Measurements from ENCODE around the gene FBXO17.

DNA sequence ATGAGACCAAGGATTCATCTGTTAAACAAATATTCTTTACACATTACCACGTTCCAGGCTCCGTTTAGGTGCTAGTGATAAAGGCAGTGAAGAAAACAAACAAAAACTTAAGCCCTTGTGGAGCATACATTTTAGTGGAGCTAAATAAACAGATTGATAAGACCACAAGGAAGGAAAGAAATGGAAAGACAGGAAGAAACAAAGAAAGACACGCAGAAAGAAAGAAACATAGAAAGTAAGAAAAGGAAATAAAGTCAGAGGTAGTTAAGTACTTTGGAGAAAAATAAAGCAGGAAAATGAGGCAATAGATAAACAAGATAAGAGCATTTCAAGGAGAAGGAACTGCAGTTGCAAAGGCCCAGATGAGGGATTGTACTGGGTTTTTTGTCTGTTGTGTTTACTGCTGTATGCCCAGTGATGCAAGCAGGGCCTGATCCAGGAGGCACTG lies 74.8 kb downstream of the FBXO17 start:
- TF ChIP-seq RAD21 (conservative IDR thresholded peaks at IDR 0.05 in 1 of 2, IDR thresholded peaks at IDR 0.05 in 1 of 2) (no peak), POLR2A (IDR thresholded peaks at IDR 0.05; ENCODE audit: low read length) (no peak)
- TF ChIP-seq, protein P1, sequence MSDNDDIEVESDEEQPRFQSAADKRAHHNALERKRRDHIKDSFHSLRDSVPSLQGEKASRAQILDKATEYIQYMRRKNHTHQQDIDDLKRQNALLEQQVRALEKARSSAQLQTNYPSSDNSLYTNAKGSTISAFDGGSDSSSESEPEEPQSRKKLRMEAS (IDR thresholded peaks at IDR 0.05), result no peak
